NCI-H82 treated with DMSO at 0.1 percent for 48 hours (cell line): ENCODE results near the gene TRMT61B.
A peak's percentile ranks its signal among the peaks of the same experiment; 100 is the strongest.

ENCODE experiments used
- DNase-seq: peaks from one replicate; lab custom pipeline; 2025; ENCODE audit not compliant: unreplicated experiment; lab: John Stamatoyannopoulos, UW

Gene TRMT61B

GRCh38 chr2:28868611-28869010, 1.5 kb downstream of the TRMT61B start:
- peak; percentile 20 for DNase-seq

- DNase-seq, result no peak
Observed at GRCh38 chr2:28855977-28856376, 14.1 kb downstream of the TRMT61B start.

GRCh38 chr2:28855193-28855592, 14.9 kb downstream of the TRMT61B start:
- DNase-seq, result no peak

- DNase-seq, result no peak
Observed at GRCh38 chr2:28842042-28842441, 28.1 kb downstream of the TRMT61B start.

GRCh38 chr2:28838971-28839370, 31.1 kb downstream of the TRMT61B start:
- DNase-seq, result no peak

- no peak for DNase-seq
Observed at GRCh38 chr2:28835781-28836180, 34.3 kb downstream of the TRMT61B start.

- no peak for DNase-seq
Observed at GRCh38 chr2:28833740-28834470, 36.2 kb downstream of the TRMT61B start.

- no peak for DNase-seq
Observed at GRCh38 chr2:28828382-28828781, 41.7 kb downstream of the TRMT61B start.

- no peak for DNase-seq
Observed at GRCh38 chr2:28824870-28825269, 45.2 kb downstream of the TRMT61B start.

GRCh38 chr2:28824207-28824606, 45.9 kb downstream of the TRMT61B start:
- DNase-seq, result no peak

GRCh38 chr2:28822036-28822435, 48.1 kb downstream of the TRMT61B start:
- no peak for DNase-seq

- peak; percentile 50 for DNase-seq
Observed at GRCh38 chr2:28821295-28821958, 48.7 kb downstream of the TRMT61B start.

GRCh38 chr2:28818053-28818452, 52.1 kb downstream of the TRMT61B start:
- DNase-seq, result no peak

GRCh38 chr2:28810384-28811285, 59.5 kb downstream of the TRMT61B start, which contains the start of gene SPDYA:
Gene SPDYA, plus strand, starts transcription at chr2:28810834. Its CDS starts 5,181 bp downstream, at chr2:28816015.
- DNase-seq, result peak; percentile 63

- no peak for DNase-seq
Observed at GRCh38 chr2:28809927-28810326, 60.2 kb downstream of the TRMT61B start.

- no peak for DNase-seq
Observed at GRCh38 chr2:28802975-28803429, 67.1 kb downstream of the TRMT61B start.

GRCh38 chr2:28801726-28802125, 68.4 kb downstream of the TRMT61B start:
- no peak for DNase-seq
